Activated CD8-positive, alpha-beta T cell treated with anti-CD3 and anti-CD28 coated beads, Interleukin-2, amount 10 ng/mL, durations not matched to agents 7 days and 5 days (primary cell): ENCODE results near the gene LAMA4. TPM values are rescaled to one million over a fixed set of nuclear protein-coding genes. Genes with fewer than 3 reads are reported as not detected.

ENCODE experiments used
- ATAC-seq: fragments of 150-1000 bp; cut with Tn5 transposase; one replicate; pipeline ENCODE4 v1.10.0; 2021; ENCODE audit warnings: moderate library complexity
- CTCF ChIA-PET: fragments of 350-600 bp; sonication (Branson Sonifier 250); formaldehyde crosslinking; loops from one replicate; lab custom pipeline; 2021; ENCODE audit warnings: antibody characterized with exemption; lab: Charles Lee
- POLR2A ChIA-PET: fragments of 350-600 bp; sonication (Branson Sonifier 250); formaldehyde crosslinking; loops from one replicate; lab custom pipeline; 2021; ENCODE audit warnings: antibody characterized with exemption; lab: Charles Lee
- DNase-seq: peaks from one replicate; pipeline ENCODE4 v3.0.0-alpha.2; 2020
- H3K27ac Mint-ChIP-seq: one replicate; pipeline ENCODE4 v1.8.0; 2021; ENCODE audit warnings: mild to moderate bottlenecking, mixed read lengths
- H3K27me3 Mint-ChIP-seq: one replicate; pipeline ENCODE4 v1.8.0; 2021; ENCODE audit warnings: low read depth, mixed read lengths
- H3K36me3 Mint-ChIP-seq: one replicate; pipeline ENCODE4 v1.8.0; 2021; ENCODE audit warnings: low read depth, mixed read lengths
- H3K4me1 Mint-ChIP-seq: one replicate; pipeline ENCODE4 v1.8.0; 2021; ENCODE audit warnings: low read depth, mixed read lengths
- H3K4me3 Mint-ChIP-seq: one replicate; pipeline ENCODE4 v1.8.0; 2021; ENCODE audit warnings: mild to moderate bottlenecking, mixed read lengths
- H3K9me3 Mint-ChIP-seq: one replicate; pipeline ENCODE4 v1.8.0; 2022; ENCODE audit warnings: mixed read lengths; ENCODE audit not compliant: insufficient read depth
- total RNA-seq, 2 experiments: library from RNA; stranded (reverse); gene quantifications; one replicate each; pipeline ENCODE4 v1.2.3, GENCODE V29; 2021

The LAMA4 gene
- total RNA-seq, 2 experiments from 2014 or later: not detected

GRCh38 chr6:112269979-112270566, 15.7 kb upstream of the LAMA4 start:
- Mint-ChIP-seq H3K9me3 (no peaks in the 10 kb centered on the region), H3K36me3 (no peaks in the 10 kb centered on the region), H3K4me3 (no peak overlapping the region), H3K4me1 (no peaks in the 10 kb centered on the region), H3K27ac (no peak overlapping the region), H3K27me3 (peaks cover 42% of the 10 kb centered on the region)
- ChIA-PET POLR2A (no interaction called here), CTCF (interaction anchor here (0.7 to 1.2 kb wide), 2 partner anchors 9 to 16 kb away, joined by 3 read pairs; no protein-coding TSS in a partner anchor)
- ATAC-seq: no peak
- DNase-seq: no peak

DNA sequence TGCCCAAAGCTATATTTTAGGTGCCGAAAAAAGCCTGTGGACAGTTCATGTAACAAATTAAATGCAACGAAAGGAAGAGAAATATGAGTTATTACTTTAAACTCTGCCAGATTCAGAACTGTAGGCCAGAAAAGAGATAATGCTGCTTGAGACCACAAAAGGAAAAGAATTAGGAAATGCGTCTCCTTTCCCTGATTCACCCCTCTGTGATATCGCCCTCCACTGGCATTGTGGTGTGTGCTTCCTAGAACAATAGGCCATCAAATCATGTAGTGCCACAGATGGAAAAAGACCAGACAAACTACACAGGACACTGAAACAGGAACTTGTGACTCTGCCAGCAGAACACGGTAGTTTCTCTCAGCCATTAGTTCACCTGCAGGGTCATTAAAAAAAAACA, 14.7 kb upstream of the LAMA4 start:
- POLR2A ChIA-PET: no interaction called here
- peaks cover 43% of the 10 kb centered on the region for H3K27me3 Mint-ChIP-seq
- no peaks in the 10 kb centered on the region for H3K36me3 Mint-ChIP-seq
- H3K4me1 Mint-ChIP-seq: no peaks in the 10 kb centered on the region
- DNase-seq (no peak), ATAC-seq (no peak)
- H3K27ac Mint-ChIP-seq: no peak overlapping the region
- no peaks in the 10 kb centered on the region for H3K9me3 Mint-ChIP-seq
- CTCF ChIA-PET: interaction anchor here (0.7 kb wide), 1 partner anchor 10 kb away, joined by 3 read pairs; no protein-coding TSS in a partner anchor
- no peak overlapping the region for H3K4me3 Mint-ChIP-seq

DNA sequence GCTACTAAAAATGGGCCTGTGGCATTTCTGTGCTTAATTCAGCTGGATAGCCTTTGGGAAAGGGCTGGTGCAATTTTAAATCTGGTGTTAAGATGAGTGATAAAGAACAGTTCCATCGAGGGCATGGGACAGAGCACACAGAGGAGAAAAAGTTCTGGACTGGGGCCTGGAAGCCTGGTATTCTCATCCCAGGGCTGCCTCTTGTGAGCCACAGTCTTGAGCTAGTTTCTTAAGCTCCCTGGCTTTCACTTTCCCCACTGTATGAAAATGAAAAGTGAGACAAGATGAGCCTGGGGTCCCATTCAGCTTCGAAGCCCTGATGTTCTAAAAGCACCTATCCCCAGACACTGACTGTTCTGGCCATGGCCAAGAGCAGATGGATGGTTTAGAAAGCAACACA, 14.3 kb upstream of the LAMA4 start:
- DNase-seq (no peak), ATAC-seq (no peak)
- Mint-ChIP-seq H3K36me3 (no peaks in the 10 kb centered on the region), H3K4me3 (no peak overlapping the region), H3K9me3 (no peaks in the 10 kb centered on the region), H3K27me3 (peaks cover 41% of the 10 kb centered on the region), H3K27ac (no peak overlapping the region), H3K4me1 (no peaks in the 10 kb centered on the region)
- ChIA-PET POLR2A (no interaction called here), CTCF (no interaction called here)

DNA sequence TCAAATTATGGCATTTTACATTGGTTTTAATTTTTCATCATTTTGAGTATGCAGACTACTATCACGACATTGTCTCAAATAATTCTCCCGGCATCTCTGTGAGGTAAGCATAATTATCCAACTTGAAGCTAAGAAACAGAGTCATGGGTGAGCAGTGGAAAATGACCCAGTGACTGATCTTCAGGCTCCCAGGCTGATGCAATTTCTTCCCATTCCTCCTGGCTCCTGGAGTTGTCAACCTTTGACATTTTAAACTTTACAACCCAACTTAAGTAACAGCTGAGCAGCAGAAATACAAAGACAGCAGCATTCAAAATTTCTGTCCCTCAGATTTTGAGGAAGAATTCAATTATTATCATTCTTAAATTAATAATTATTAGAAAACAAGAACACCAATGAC, 13.7 kb upstream of the LAMA4 start:
- H3K9me3 Mint-ChIP-seq: no peaks in the 10 kb centered on the region
- peaks cover 41% of the 10 kb centered on the region for H3K27me3 Mint-ChIP-seq
- no peak overlapping the region for H3K27ac Mint-ChIP-seq
- H3K4me1 Mint-ChIP-seq: no peaks in the 10 kb centered on the region
- H3K36me3 Mint-ChIP-seq: no peaks in the 10 kb centered on the region
- ATAC-seq (no peak), DNase-seq (no peak)
- ChIA-PET POLR2A (no interaction called here), CTCF (no interaction called here)
- no peak overlapping the region for H3K4me3 Mint-ChIP-seq

- H3K27me3 Mint-ChIP-seq: peaks cover 33% of the 10 kb centered on the region
- no peaks in the 10 kb centered on the region for H3K36me3 Mint-ChIP-seq
- ChIA-PET CTCF (no interaction called here), POLR2A (no interaction called here)
- H3K27ac Mint-ChIP-seq: no peak overlapping the region
- no peaks in the 10 kb centered on the region for H3K9me3 Mint-ChIP-seq
- peak; percentile 1 for DNase-seq
- no peak for ATAC-seq
- H3K4me1 Mint-ChIP-seq: no peaks in the 10 kb centered on the region
- no peak overlapping the region for H3K4me3 Mint-ChIP-seq
Observed at GRCh38 chr6:112266331-112266730, 12.0 kb upstream of the LAMA4 start.

DNA sequence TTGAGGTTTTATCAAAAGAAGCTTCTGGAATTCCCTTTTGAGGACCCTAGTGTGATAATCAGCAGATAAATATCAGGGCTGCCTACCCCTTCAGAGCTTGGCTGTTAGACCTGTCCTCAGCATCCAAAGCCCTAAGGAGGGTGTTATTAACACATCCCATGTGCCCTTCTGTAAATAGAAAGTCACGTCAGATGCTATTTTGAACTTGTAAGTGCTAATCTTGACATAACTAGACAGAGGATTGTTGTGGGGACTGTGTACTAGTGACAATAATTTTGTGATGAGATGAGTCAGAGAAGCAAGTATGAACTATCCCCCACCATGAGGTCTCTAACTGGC, 4.9 kb upstream of the LAMA4 start:
- CTCF ChIA-PET: no interaction called here

GRCh38 chr6:112258642-112259336, 4.4 kb upstream of the LAMA4 start:
- H3K9me3 Mint-ChIP-seq: no peaks in the 10 kb centered on the region
- peaks cover 38% of the 10 kb centered on the region for H3K27me3 Mint-ChIP-seq
- no peak for ATAC-seq

More for the DNA sequence above, 4.9 kb upstream of the LAMA4 start:
- H3K27me3 Mint-ChIP-seq: peaks cover 34% of the 10 kb centered on the region
- H3K27ac Mint-ChIP-seq: no peak overlapping the region
- H3K4me3 Mint-ChIP-seq: no peak overlapping the region
- no peaks in the 10 kb centered on the region for H3K36me3 Mint-ChIP-seq
- DNase-seq: no peak
- POLR2A ChIA-PET: no interaction called here
- ATAC-seq: no peak
- no peaks in the 10 kb centered on the region for H3K9me3 Mint-ChIP-seq
- peaks cover 3% of the 10 kb centered on the region for H3K4me1 Mint-ChIP-seq

DNA sequence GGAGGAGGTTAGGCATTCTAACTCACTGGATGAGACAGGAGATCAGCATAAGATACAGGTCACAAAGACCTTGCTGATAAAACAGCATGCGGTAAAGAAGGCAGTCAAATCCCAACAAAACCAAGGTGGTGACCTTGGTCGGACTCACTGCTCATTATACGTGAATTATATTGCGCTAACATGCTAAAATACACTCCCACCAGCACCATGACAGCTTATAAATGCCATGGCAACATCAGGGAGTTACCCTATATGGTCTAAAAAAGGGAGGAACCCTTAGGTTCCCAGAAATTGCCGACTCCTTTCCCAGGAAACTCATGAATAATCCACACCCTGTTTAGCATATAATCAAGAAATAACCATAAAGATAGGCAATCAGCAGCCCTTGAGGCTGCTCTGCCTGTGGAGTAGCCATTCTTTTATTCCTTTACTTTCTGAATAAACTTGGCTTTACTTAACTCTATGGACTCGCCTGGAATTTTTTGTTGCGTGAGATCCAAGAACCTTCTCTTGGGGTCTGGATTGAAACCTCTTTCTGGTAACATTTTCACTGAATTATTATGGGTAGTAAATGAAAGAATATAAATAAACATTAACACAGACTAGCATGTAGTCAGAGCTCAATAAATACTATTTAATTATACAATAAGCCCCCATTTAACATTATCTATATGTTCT, 3.0 kb upstream of the LAMA4 start:
- H3K9me3 Mint-ChIP-seq: no peaks in the 10 kb centered on the region
- peak; percentile 12 for DNase-seq
- no peaks in the 10 kb centered on the region for H3K36me3 Mint-ChIP-seq
- ATAC-seq: no peak
- CTCF ChIA-PET: interaction anchor here (2.5 kb wide), 1 partner anchor 77 kb away, joined by 6 read pairs; no protein-coding TSS in a partner anchor
- no peak overlapping the region for H3K4me3 Mint-ChIP-seq
- peaks cover 12% of the 10 kb centered on the region for H3K4me1 Mint-ChIP-seq
- no peak overlapping the region for H3K27ac Mint-ChIP-seq
- POLR2A ChIA-PET: no interaction called here
- peaks cover 44% of the 10 kb centered on the region for H3K27me3 Mint-ChIP-seq

More at GRCh38 chr6:112258642-112259336, 4.4 kb upstream of the LAMA4 start:
- no peak overlapping the region for H3K4me3 Mint-ChIP-seq
- CTCF ChIA-PET: no interaction called here
- peaks cover 9% of the 10 kb centered on the region for H3K4me1 Mint-ChIP-seq
- no peaks in the 10 kb centered on the region for H3K36me3 Mint-ChIP-seq
- no peak overlapping the region for H3K27ac Mint-ChIP-seq
- DNase-seq: no peak
- POLR2A ChIA-PET: no interaction called here

- H3K27me3 Mint-ChIP-seq: peaks cover 56% of the 10 kb centered on the region
- no peak overlapping the region for H3K27ac Mint-ChIP-seq
- ATAC-seq (no peak), DNase-seq (peak; percentile 13)
- POLR2A ChIA-PET: no interaction called here
- H3K9me3 Mint-ChIP-seq: no peaks in the 10 kb centered on the region
- CTCF ChIA-PET: interaction anchor here (2.5 kb wide), 1 partner anchor 75 kb away, joined by 6 read pairs; no protein-coding TSS in a partner anchor
- H3K4me3 Mint-ChIP-seq: no peak overlapping the region
- H3K36me3 Mint-ChIP-seq: no peaks in the 10 kb centered on the region
- H3K4me1 Mint-ChIP-seq: peaks cover 12% of the 10 kb centered on the region
Observed at GRCh38 chr6:112254921-112255320, 554 bp upstream of the LAMA4 start.

DNA sequence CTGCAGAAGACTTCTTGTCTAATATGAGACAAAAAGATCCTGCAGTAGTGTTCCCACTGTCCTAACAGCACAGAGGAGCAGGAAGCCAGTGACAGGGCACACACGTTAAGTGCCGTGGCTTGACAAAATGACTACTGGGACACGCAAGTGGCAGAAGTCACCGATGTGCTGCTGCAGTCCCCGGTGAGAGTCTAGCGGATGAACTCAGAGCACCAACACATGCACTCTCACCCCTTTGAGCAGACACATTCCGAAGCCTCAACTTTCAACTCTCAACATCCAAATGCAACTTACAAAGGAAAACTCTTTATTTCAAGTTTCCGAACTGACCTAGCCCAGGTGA, 898 bp downstream of the LAMA4 start:
- no peaks in the 10 kb centered on the region for H3K36me3 Mint-ChIP-seq
- peak overlapping the region; percentile 64 for H3K4me3 Mint-ChIP-seq
- CTCF ChIA-PET: interaction anchor here (1.0 kb wide), 1 partner anchor 10 kb away, joined by 5 read pairs; no protein-coding TSS in a partner anchor
- H3K4me1 Mint-ChIP-seq: peaks cover 12% of the 10 kb centered on the region
- POLR2A ChIA-PET: interaction anchor here (1.4 kb wide), 1 partner anchor 17 kb away, joined by 5 read pairs; no protein-coding TSS in a partner anchor
- ATAC-seq (peak; percentile 33), DNase-seq (peak; percentile 19)
- H3K27me3 Mint-ChIP-seq: peaks cover 62% of the 10 kb centered on the region
- no peak overlapping the region for H3K27ac Mint-ChIP-seq
- no peaks in the 10 kb centered on the region for H3K9me3 Mint-ChIP-seq

DNA sequence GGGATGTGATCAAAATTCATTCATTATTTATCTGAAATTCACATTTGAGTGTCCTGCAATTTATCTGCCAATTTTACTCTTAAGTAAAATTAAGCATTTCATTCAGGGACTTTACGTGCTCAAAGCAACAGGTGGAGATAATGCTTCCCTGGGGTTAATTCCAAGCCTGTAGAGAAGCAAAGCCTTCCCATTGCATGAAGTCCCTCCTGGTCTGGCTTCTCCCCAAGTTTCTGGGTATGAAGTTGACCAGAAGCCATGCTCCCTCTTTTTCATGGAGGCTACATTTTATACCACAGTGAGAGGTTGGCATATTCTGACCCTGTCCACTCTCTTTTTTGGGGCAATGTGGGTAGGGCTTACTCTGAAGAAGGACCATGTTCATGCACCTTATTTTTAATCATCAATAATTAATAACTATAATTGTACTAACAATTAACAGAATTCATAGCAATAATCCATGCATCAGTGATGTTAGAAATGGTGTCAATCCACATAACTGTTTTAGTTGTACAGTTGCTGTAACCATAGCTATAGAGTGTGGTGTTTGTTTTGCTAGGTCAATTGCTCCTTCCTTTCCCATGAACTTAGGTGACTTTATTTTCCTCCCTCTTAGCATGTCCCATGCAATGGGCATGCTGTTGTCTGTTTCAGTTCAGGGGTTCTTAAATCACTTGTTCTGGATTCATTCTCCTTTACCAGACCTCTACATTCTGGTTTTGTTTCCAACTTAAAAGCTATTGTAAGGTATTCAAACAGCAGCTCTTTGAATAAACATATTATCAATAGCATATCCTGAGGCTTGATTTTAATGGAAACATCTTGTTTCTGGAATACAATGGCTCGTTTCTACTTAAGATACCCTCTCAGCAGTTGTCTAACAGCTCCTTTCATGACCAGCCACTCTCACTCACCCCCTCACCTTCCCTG, 1.5 kb downstream of the LAMA4 start:
- H3K4me1 Mint-ChIP-seq: peaks cover 12% of the 10 kb centered on the region
- H3K36me3 Mint-ChIP-seq: no peaks in the 10 kb centered on the region
- no peak overlapping the region for H3K27ac Mint-ChIP-seq
- ChIA-PET POLR2A (interaction anchor here (1.4 kb wide), 1 partner anchor 17 kb away, joined by 5 read pairs; no protein-coding TSS in a partner anchor), CTCF (no interaction called here)
- ATAC-seq: no peak
- peak overlapping the region; percentile 64 for H3K4me3 Mint-ChIP-seq
- H3K27me3 Mint-ChIP-seq: peaks cover 59% of the 10 kb centered on the region
- H3K9me3 Mint-ChIP-seq: no peaks in the 10 kb centered on the region
- DNase-seq: peak; percentile 7
